Measurements from ENCODE around the gene SLC30A7.
"Not testable (repeated sequence)": the region's sequence is repeated elsewhere in the genome, so short reads cannot be mapped to it uniquely, and the experiment has no call there.

SLC30A7 gene

DNA sequence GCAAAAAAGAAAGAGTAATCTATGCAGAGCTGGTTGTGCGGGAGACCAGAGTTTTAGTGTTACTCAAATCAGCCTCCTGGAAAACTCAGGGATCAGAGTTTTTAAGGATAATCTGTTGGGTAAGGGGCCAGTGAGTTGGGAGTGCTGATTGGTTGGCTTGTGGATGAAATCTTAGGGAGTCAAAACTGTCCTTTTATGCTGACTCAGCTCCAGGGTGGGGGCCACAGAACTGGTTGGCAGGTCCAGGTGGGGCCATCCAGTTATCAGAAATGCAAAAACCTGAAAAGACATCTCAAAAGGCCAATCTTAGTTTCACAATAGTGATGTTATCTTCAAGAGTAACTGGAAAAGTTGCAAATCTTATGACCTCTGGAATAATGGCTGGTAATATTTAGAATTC is 4.5 kb upstream of the SLC30A7 start:
- DNase-seq, result no peak

DNA sequence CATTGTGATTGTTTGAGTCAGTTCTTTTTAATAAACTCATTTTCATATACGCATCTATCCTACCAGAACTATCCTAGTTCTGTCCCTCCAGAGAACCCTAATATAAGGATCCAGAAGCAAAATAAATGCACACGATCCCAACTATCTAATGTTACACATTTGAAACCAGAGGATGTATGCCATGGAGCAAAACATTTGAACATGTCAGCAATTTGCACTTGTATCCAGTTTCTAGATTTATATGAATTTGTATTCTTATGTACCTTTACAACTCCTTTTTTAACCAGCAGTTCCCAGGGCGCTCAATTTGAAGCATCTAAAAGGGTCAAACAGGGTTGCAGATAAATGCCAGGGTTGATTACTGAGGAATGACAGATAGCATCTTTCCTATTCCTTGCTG is 3.3 kb upstream of the SLC30A7 start:
- no peak for DNase-seq

DNA sequence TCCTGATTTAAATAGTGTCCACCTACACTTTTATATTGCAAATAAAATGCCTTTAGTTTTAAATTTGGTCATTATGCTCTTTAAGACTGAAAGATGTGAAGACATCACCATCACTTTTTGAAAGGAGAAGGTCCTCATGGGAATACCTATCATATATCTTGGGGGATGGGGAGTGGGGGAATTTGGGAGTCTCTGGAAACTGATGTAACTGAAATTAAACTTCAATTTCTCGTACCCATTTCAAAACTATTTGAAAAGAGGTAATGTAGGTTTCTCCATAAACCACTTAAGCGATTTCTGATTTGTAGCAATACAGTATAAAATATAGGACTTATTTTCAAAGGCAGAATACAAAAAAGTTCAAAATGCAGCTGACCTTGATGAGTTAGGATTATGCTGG is 2.2 kb upstream of the SLC30A7 start:
- DNase-seq, result no peak

DNA sequence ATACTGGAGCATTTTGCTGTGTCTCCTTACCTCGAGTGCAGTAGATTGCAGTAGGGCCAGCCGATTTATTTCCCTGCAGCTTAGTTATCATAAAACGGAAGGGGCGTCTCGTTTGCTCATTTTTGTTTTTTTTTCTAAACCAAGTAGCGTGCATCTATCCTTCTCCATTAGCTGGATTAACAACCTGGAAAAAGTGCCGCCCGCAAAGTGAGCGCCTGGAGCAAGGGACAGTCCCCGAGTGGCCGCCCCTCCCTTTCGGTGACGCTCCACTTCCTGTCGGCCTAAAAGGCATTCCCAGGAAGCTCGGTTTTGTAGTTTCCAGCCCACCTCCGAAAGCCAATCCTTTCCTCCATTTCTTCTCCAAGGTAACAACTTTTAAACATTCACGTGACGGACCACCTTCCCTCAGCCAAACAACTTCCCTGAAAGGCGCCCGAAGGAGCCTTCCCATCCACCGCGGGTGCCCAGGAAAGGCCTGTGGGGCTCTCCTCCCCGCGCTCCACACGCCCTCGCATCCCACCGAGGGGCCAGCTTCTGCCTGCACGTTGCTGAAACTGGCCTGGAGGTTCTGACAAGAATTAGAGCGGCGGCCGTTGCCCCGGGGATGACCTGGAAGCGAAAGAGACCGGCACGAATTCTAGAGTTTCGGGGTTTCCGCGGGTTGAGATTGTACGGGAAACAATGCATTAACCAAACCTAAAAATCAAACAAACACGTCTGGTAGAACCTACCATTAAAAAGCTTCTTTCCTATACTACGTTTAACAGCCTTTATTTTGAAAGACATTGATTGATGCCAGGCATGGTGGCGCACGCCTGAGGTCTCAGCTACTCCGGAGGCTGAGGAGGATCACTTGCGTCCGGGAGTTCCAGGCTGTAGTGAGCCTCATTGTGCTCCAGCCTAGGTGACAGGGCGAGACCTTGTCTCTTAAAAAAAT is 1.0 kb upstream of the SLC30A7 start, which contains the start of gene EXTL2:
EXTL2 (minus strand) TSS at position 240 of the 937 bp plus-strand sequence. CDS start 6,085 bp downstream, outside the sequence.
- DNase-seq, result peak; percentile 51

DNA sequence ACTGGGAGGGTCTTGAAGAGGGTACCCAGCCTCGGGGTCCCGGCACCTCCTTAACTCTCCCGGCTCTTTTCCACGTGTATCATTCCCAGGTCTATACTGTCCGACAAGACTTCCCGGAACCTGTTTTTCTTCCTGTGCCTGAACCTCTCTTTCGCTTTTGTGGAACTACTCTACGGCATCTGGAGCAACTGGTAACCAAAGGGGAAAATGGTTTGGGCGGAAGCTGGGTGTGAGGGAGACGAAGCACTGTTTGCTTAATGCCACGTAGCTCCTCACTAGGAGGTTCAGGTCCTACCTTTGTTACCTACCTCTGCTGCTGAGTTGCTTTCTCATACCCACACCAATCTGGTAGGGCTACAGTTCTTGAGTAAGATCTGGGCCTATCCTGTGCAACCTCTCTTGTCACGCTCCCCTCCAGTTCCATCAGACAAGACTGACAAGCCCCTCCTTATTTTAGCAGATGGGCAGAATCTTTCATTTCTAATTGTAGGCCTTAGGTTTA is 642 bp downstream of the SLC30A7 start:
- peak; percentile 53 for DNase-seq

DNA sequence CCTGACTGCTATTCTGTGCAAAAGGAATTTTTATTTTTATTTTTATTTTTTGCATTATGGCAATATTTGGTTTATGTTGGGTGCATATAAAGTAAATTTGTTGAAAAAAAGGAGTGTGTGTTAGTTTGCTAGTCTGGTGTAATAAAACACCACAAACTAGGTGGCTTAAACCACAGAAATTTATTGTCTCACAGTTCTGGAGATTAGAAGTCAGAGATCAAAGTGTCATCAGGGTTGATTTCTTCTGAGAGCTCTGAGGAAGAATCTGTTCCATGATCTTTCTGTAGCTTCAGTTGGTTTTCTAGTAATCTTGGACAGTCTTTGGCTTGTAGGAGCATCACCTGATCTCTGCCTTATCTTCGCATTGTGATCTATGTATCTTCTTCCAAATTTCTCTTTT is 6.5 kb downstream of the SLC30A7 start:
- DNase-seq, result no peak

DNA sequence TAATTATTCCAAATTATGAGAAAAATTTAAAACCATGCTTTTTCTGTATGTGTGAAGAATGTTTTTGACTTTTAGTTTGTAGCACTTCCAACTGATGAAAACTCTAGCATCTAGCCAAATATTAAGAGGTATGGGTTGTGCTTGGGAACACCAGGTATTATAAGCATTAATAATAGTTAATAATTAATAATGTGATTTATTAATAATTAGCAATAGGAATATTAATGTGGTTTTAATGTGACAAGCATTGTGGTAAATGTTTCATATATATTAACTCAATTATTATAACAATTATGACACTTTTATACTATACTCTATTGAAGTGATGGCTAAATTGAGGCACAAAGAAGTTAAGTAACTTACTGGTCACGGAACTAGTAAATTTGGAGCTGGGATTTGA is 7.9 kb downstream of the SLC30A7 start:
- no peak for DNase-seq

DNA sequence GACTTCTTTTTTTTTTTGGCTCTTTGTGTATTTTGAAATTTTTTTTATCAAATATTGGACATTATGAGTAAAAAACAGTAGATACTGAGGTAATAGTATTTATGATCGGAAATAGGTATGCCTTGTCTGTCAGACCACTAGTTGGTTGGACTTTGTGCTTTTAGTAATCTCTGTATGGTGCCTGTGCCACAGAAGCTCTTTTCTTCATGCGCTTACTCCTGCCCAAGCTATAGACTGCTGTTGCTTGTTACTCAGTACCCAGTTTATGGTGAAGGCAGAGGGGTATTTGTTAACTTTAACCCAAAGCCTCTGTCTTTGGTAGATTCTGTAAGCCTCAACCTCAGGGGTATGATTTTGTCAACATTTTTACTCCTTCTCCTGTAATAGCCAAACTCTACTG is 8.6 kb downstream of the SLC30A7 start:
- no peak for DNase-seq

DNA sequence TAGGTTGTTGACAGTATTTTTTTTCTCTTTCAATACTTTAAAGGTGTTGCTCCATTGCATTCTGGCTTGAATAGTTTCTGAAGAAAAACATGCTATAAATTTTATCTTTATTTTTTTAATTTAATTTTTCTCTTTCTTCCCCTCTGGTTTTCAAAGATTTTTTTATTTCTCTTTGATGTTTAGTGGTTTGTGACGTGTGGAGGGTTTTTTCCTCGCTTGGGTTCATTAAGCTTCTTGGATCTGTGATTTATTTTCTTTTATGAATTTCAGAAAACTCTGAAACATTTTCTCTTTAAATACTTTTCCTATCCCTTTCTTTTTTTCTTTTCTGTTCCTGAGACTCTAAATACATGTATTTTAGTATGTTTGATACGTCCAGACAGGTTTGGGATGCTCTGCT is 9.3 kb downstream of the SLC30A7 start:
- DNase-seq, result no peak

DNA sequence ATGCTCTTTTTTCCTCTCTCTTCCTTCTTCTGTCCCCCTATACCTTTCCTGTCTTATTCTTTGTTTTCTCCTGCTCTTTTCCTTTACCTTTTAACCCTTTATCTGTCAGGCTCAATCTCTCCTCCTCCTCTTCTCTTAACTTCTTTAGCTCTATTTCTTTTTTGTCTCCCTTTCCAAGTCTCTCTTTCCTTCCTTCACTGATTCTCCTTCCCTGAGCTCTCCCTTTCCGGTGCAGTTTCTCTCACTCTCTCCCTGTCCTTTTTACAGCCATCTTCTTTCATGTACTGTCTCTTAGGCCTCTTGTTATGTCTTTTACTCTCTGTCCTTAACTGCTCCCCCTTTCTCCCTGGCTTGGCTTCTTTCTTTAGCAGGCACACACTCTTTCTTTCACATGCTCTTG is 12.0 kb downstream of the SLC30A7 start:
- DNase-seq, result no peak

DNA sequence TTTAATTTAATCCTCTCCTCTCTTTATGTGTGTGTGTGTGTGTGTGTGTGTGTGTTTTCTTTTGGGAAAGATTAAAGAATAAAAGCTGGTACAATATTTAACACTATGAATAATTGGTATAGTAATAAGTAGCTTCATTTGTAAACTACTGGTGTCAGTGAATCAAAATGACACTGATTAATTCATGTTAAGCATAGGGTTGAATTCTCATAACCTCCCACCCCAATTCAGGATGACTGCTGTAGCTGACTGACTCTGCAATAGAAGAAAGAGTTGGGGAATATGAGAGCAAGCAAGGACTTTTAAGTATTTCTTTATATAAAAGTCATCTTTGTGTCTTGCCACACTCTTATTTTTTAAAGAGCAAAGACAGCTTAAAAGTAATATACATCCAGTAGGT is 13.1 kb downstream of the SLC30A7 start:
- DNase-seq, result no peak

DNA sequence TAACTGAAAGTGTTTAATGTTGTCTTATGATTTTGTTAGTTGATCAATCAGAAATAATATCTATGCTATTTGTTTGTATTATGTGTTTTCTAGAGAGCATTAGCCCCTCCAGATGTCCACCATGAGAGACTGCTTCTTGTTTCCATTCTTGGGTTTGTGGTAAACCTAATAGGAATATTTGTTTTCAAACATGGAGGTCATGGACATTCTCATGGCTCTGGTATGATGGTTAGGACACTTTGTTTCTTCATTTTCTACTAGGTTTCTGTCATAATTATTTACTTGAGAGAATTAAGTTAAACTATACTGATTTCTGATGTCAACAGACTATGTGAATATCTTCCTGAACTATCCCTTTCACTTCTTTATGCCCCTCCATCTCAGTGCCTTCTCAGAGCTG is 16.1 kb downstream of the SLC30A7 start:
- no peak for DNase-seq

DNA sequence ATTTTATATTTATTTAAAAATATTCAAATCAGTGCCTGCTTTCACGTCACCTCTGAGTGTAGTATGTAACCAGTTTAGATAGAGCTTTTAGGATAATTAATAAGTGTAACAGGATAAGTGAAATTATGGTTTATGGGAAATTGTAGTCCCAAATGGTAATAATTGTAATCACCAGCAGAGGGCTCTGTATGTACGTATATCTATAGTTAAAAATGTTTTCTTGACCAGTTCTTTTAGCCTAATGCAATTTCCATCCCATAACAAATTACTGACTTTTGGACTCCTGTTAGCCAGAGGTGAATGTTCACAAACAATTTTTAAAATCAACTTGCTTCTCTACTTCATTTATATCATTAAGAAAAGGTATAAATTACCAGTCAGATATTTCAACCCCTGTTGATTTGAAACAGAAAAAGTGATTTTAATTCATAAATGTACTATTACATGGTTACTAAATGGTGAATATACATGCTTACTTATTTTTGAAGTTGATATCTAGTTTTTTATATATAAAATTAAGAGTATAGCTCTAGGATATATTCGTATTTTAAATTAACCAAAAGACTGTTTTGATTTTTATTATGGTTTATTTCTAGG is 25.3 kb downstream of the SLC30A7 start:
- no peak for DNase-seq

DNA sequence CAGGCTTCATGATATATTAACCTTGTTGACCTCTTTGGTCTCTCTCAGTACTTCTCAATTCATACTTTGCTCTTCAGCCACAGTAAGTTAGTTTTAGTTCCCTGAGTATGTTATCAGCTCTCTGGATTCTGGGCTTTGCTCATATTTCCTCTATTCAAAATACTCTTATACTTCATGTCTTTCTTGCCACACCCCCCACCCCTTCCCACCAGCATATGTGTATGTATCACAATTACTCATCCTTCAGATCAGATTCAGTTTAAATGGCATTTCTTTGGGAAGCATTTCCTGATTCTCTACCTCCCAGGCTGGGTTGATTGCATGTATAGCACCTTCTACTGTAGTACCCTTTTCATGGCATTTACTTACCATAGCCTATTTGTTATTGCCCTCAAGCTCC is 28.3 kb downstream of the SLC30A7 start:
- no peak for DNase-seq

DNA sequence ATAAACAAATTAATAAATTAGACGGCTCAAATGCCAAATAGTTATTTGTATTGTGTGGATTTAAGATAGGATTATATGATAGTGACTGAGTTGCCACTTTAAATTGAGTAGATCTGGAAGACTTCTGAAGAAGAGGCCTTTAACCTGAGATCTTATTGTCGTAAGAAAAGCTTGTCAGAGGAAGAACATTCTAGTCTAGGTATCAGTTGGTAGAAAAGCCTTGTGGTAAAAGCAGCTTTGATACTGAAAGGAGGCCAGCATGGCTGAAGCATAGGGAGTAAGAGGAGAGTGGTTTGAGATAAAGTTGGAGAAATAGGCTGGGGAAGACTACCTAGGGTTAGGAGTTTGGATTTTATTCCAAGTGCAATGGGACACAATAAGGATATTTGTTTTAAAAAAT is 29.1 kb downstream of the SLC30A7 start:
- DNase-seq, result no peak

DNA sequence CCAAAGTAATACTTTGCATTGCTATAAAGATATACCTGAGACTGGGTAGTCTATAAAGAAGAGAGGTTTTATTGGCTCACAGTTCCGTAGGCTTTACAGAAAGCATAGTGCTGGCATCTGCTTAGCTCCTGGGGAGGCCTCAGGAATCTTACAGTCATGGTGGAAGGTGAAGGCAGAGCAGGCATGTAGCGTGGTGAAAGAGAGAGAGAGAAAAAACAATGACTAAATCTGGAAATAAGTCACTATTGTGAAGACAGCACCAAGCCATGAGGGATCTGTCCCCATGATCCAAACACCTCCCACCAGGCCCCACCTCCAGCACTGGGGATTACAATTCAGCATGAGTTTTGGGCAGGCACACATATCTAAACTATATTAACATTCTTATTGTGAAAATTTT is 30.4 kb downstream of the SLC30A7 start:
- DNase-seq, result no peak

DNA sequence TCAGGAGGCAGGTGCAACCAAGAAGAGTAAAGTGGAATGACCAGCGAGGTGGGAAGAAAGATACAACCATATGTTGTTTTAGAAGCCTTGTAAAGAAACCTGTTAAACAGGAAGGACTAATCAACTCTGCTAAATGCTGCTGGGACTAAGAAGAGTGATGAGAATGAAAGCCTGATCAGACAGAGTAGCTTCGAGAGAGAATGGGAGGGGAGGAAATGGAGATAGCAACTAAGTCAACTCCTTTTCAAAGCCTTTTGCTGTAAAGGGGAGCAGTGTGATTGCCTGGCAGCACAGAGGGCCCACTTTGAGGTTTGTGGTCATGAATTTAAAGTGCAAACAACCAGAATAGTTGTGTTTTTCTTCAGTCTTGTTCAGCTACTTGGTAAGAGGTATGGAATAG is 31.4 kb downstream of the SLC30A7 start:
- peak; percentile 38 for DNase-seq

DNA sequence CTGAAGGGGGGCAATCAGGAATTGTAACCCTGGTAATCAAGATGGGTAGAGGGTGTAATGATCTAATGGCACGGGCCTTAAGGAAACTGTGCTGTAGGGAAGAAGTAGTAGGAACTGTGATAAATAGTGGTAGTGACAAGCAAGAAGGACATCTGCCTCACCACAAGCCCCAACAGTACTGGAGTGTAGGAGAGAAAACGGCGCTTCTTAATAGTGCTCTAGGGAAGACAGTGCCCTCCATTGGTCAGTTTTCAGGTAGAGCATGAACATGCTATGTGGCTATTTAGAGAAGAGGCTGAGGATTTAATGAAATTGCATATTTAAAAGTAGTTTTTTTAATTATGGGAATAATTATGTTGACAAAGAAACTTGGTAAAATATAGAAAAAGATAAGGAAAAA is 32.2 kb downstream of the SLC30A7 start:
- no peak for DNase-seq

DNA sequence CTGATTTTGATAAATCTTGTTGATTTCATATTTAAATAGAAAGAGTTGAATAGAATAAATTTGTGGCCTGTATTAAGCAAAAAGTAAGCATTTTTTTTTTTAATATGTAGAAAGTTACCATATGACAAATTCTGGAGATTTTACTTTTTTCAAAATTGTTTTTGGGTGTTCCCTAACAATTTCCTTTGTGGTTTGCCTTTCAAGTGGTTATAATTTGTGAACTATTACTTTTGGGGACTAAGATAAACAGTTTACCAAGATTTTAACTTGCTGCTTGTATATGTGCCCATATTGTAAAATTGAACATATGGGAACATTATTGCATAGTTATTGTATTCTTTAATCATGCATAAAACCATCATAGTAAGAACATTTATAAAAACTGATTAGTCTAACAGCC is 34.6 kb downstream of the SLC30A7 start:
- DNase-seq, result no peak

DNA sequence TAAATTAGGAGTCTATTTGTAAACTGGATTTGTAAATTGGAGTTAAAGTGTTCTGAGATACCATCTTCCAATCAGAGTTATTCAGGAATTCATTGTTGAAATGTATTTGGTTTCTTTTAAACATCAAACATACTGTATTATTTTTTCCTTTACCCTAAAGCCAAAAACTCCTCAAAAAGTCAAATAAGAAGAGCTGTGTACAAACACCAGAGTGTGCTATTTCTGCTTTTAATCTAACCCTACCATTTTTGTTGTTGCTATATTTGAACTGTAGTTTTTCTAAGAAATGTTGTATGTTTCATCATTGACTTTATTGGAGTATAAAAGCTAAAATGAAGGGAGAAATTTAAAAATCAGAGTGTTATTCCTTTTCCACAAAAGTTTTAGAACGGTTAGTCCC is 35.8 kb downstream of the SLC30A7 start:
- no peak for DNase-seq

DNA sequence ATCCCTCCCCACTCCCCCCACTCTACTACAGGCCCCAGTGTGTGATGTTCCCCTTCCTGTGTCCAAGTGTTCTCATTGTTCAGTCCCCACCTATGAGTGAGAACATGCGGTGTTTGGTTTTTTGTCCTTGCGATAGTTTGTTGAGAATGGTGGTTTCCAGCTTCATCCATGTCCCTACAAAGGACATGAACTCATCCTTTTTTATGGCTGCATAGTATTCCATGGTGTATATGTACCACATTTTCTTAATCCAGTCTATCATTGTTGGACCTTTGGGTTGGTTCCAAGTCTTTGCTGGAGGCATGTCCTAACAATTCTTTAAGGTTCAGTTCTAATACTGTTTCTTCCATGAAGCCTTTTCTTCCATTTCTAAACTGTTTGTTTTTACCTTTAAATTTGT is 37.7 kb downstream of the SLC30A7 start:
- not testable (repeated sequence) for DNase-seq

DNA sequence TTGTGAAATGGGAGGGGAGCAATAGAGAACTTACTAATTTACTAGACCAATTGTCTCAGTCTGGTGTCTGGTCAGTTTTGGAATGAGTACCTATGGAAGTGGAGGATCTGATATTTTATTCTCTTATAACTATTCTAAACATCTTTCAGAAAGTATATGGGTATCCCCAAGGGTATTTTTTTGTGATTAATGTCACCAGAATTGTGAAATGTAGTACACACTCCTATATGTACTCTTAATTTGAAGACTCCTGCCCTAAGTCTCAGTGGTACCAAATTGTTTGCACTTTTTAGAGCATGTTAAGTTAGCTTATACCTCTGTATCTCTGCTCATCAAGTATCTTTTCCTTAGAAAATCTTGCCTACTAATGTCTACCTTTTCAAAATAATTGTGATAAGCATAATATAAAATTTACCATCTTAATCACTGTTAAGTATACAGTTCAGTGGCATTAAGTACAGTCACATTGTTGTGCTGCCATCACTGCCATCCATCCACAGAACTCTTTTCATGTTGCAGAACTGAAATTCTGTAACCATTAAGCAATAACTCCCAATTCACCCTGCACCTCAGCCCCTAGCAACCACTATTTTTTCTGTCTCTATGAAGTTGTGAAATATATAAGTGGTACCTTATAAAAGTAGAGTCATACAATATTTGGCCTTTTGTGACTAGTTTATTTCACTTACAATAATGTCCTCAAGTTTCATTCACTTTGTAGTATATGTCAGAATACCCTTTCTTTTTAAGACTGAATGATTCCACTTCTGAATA is 40.5 kb downstream of the SLC30A7 start:
- no peak for DNase-seq

DNA sequence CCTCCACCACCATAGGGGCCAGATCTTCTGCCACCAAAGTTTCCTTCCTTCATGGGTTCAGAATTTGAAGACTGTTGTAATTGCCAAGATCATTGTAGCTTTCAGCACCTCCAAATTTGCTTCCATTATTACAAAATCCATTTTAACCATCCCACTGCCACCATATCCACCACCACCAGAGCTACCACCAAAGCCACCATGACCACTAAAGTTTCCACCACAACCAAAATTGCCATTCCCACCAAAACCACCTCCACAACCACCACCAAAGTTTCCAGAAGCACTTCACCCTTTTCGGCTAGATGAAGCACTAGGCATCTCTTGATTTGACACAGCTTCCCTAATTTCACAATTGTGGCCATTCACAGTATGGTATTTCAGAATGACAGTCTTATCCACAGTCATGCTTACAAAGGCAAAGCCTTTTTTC is 45.2 kb downstream of the SLC30A7 start:
- DNase-seq, result no peak
